ENCODE results near the gene SORL1.

The SORL1 gene

GRCh38 chr11:121536126-121536525 is 84.0 kb downstream of the SORL1 start:
- no peak for DNase-seq (ENCODE audit: low read depth in 2 of 2)

GRCh38 chr11:121538054-121538453 is 85.9 kb downstream of the SORL1 start:
- DNase-seq (ENCODE audit: low read depth in 2 of 2): no peak

GRCh38 chr11:121539000-121539399 is 86.9 kb downstream of the SORL1 start:
- no peak for DNase-seq (ENCODE audit: low read depth in 2 of 2)

- no peak for DNase-seq (ENCODE audit: low read depth in 2 of 2)
Observed at GRCh38 chr11:121540627-121541026, 88.5 kb downstream of the SORL1 start.

- no peak for DNase-seq (ENCODE audit: low read depth in 2 of 2)
Observed at GRCh38 chr11:121543836-121544380, 91.8 kb downstream of the SORL1 start.

GRCh38 chr11:121544956-121545355 is 92.8 kb downstream of the SORL1 start:
- no peak for DNase-seq (ENCODE audit: low read depth in 2 of 2)

GRCh38 chr11:121547574-121547973 is 95.5 kb downstream of the SORL1 start:
- DNase-seq (ENCODE audit: low read depth in 2 of 2): no peak

- DNase-seq (ENCODE audit: low read depth in 2 of 2): no peak
Observed at GRCh38 chr11:121550247-121551030, 98.3 kb downstream of the SORL1 start.

GRCh38 chr11:121551463-121551862 is 99.3 kb downstream of the SORL1 start:
- no peak for DNase-seq (ENCODE audit: low read depth in 2 of 2)

GRCh38 chr11:121552154-121552553 is 100.0 kb downstream of the SORL1 start:
- DNase-seq (ENCODE audit: low read depth in 2 of 2): no peak

- no peak for DNase-seq (ENCODE audit: low read depth in 2 of 2)
Observed at GRCh38 chr11:121552644-121553043, 100.5 kb downstream of the SORL1 start.

- DNase-seq (ENCODE audit: low read depth in 2 of 2): no peak
Observed at GRCh38 chr11:121553389-121553788, 101.3 kb downstream of the SORL1 start.

- DNase-seq (ENCODE audit: low read depth in 2 of 2): no peak
Observed at GRCh38 chr11:121553806-121554205, 101.7 kb downstream of the SORL1 start.

- DNase-seq (ENCODE audit: low read depth in 2 of 2): no peak
Observed at GRCh38 chr11:121554552-121554951, 102.4 kb downstream of the SORL1 start.

- DNase-seq (ENCODE audit: low read depth in 2 of 2): no peak
Observed at GRCh38 chr11:121555121-121555520, 103.0 kb downstream of the SORL1 start.

- no peak for DNase-seq (ENCODE audit: low read depth in 2 of 2)
Observed at GRCh38 chr11:121556937-121557336, 104.8 kb downstream of the SORL1 start.

GRCh38 chr11:121557348-121557747 is 105.2 kb downstream of the SORL1 start:
- no peak for DNase-seq (ENCODE audit: low read depth in 2 of 2)

- DNase-seq (ENCODE audit: low read depth in 2 of 2): no peak
Observed at GRCh38 chr11:121559606-121560200, 107.6 kb downstream of the SORL1 start.

- no peak for DNase-seq (ENCODE audit: low read depth in 2 of 2)
Observed at GRCh38 chr11:121560236-121560635, 108.1 kb downstream of the SORL1 start.

- no peak for DNase-seq (ENCODE audit: low read depth in 2 of 2)
Observed at GRCh38 chr11:121561240-121561639, 109.1 kb downstream of the SORL1 start.

- no peak for DNase-seq (ENCODE audit: low read depth in 2 of 2)
Observed at GRCh38 chr11:121561716-121562115, 109.6 kb downstream of the SORL1 start.

- no peak for DNase-seq (ENCODE audit: low read depth in 2 of 2)
Observed at GRCh38 chr11:121563003-121563402, 110.9 kb downstream of the SORL1 start.

Data from fibroblast of skin of left quadriceps (primary cell).